Lung microvascular endothelial cell (primary cell): ENCODE measurements around the gene PIK3C2G. TPM values are rescaled to one million over a fixed set of nuclear protein-coding genes. Genes with fewer than 3 reads are reported as not detected.
"Not testable (repeated sequence)": the region's sequence is repeated elsewhere in the genome, so short reads cannot be mapped to it uniquely, and the experiment has no call there.

Experiments
- DNase-seq, 2 donors: peaks; one replicate each; pipeline versions ENCODE4 v3.0.0 to v3.0.0-alpha.2; 2010; ENCODE audit warnings: low read depth in 2 of 2
- total RNA-seq: library from RNA; depleted of rRNA; stranded (reverse); fragments of >200 nt; gene quantifications from 2 replicates; pipeline ENCODE4 v1.2.1, GENCODE V29; 2014

Gene PIK3C2G
- 0.22 and 2.0 TPM in 2 replicates for total RNA-seq

GRCh38 chr12:18261273-18261672 lies at the start of gene PIK3C2G:
PIK3C2G (plus strand) TSS chr12:18261518; CDS start chr12:18282082, 20,564 bp downstream.
- DNase-seq, result peak in 1 of 2 donors; percentile 80

- DNase-seq, result no peak
Measured at GRCh38 chr12:18217966-18218365, 43.4 kb upstream of the PIK3C2G start.

- DNase-seq, result no peak
Measured at GRCh38 chr12:18221726-18222125, 39.6 kb upstream of the PIK3C2G start.

- no peak for DNase-seq
Measured at GRCh38 chr12:18222699-18223098, 38.6 kb upstream of the PIK3C2G start.

DNA sequence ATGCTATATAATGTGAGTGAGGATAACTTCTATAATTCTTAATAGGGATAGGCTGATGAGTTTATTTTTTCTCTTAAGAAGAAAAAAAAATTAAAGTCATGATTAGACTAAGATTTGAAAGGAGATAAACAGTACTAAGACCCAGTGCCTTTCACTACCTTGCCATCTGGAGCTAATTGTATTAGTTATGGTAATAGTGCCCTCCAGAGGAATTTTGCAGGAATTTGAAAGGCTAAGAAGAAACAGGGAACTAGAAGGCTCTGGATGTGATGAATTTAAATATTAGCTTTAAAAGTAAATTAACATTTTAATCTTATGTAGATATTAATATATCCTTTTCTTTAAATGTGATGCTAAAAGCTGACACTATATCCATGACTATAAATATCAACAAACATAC lies 36.6 kb upstream of the PIK3C2G start:
- peak in 1 of 2 donors; percentile 61 for DNase-seq

GRCh38 chr12:18239526-18239925 lies 21.8 kb upstream of the PIK3C2G start:
- no peak for DNase-seq

- DNase-seq, result no peak
Measured at GRCh38 chr12:18242380-18243089, 18.8 kb upstream of the PIK3C2G start.

DNA sequence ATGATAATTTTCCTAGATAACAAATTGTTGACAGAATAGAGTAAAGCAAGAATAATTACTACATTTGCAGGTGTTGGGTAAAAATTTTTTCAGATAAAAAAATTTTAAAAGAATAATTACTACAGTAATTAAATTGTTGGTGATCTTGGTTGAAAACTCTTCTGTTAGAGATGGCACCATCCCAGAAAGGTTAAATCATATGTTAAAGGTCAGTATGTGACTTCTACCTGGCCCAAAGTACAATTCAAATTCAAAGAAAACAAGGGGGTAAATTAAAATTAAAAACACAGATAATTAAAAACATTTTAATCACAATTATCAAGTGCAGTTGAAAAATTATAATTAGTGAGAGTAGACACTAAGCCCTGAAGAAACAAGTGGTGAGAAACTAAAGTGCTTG lies 18.1 kb upstream of the PIK3C2G start:
- no peak for DNase-seq

- DNase-seq, result no peak
Measured at GRCh38 chr12:18246066-18246465, 15.3 kb upstream of the PIK3C2G start.

DNA sequence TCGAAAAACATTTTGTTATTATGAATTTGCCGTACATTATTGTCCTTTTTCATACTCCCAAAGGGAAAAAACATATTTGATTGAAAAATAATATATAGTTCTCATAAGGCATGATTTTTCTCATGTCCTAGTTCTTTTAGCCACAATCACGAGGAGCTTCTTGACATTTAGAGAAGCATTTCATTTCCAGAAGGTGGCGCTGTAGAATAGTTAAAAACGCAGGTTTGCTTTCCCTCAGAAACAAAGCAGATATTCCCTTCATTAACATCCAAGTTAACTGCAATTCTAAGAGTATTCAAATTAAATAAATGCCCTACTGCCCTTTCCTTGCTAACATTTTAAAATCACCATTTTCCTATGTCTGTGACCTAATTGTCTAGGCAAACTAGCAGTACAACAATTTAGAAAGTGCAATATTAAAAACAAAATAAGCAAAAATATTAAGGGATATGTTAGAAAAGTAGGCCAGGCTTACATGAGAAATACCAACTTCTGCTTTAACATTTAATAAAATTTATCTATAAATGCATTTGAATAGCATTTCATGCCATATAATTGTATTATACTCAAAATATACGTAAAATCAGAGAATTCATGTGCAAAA lies 10.9 kb upstream of the PIK3C2G start:
- peak; percentile 60 to 83 for DNase-seq

GRCh38 chr12:18254081-18254480 lies 7.2 kb upstream of the PIK3C2G start:
- DNase-seq, result no peak

- DNase-seq, result not testable (repeated sequence)
Measured at GRCh38 chr12:18255004-18255403, 6.3 kb upstream of the PIK3C2G start.

GRCh38 chr12:18257251-18257650 lies 4.1 kb upstream of the PIK3C2G start:
- DNase-seq, result no peak

DNA sequence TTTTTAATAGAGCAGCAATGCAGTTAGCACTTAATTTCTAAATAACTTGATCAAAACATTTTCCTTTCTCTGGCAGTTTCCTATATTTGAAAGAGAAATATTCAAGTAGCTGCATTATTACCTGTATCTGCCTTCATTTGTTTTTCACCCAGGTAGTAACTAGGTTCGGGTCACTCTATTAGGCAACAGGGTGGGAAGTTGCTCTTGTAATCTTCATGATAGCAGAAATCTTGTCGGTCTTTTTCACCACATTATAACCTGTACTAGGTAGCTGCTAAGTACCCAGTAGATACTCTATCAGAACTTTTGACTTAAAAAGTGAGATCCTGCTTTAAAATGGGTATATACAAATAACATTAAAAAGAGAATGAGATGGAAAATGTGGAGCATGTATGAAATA lies 2.4 kb upstream of the PIK3C2G start:
- no peak for DNase-seq

DNA sequence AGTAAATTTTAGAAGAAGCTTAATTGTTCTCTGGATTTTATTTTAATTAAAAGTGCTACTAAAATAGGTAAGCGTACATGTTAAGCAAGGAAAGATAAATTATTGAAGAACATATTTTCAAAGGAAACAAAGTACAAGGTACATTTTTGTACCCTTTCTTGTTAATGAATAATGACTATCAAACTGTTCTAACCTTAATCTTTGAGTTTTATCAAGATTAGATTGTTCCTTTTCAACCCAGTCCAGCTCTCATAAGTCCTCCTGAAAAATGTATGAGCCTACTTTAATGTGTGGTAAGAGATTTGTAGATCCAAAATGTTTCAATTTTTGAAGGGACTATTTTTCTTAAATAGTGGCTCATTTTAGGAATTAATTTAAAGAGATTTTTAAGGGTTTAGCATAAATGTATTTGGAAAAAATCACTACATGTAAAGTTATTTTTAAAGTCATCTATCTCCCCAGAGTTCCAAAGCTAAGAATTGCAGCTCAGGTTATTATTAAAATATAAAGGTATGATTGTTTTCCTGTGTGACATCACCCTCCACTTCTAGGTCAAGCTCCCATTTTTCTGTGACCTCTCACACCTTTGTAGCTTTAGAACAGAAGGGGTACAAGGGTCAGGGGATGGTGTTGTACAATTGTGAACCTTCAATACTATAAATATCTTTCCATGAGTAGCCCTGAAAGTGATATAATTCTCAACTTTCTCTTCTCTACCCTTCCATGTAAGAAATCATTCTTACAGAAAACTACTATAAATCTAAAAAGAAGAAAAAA lies 1.2 kb upstream of the PIK3C2G start:
- no peak for DNase-seq

GRCh38 chr12:18261906-18262305 lies 588 bp downstream of the PIK3C2G start:
- DNase-seq, result peak in 1 of 2 donors; percentile 63

GRCh38 chr12:18262514-18262913 lies 1.2 kb downstream of the PIK3C2G start:
- DNase-seq, result peak in 1 of 2 donors; percentile 42

- no peak for DNase-seq
Measured at GRCh38 chr12:18264581-18265075, 3.3 kb downstream of the PIK3C2G start.

DNA sequence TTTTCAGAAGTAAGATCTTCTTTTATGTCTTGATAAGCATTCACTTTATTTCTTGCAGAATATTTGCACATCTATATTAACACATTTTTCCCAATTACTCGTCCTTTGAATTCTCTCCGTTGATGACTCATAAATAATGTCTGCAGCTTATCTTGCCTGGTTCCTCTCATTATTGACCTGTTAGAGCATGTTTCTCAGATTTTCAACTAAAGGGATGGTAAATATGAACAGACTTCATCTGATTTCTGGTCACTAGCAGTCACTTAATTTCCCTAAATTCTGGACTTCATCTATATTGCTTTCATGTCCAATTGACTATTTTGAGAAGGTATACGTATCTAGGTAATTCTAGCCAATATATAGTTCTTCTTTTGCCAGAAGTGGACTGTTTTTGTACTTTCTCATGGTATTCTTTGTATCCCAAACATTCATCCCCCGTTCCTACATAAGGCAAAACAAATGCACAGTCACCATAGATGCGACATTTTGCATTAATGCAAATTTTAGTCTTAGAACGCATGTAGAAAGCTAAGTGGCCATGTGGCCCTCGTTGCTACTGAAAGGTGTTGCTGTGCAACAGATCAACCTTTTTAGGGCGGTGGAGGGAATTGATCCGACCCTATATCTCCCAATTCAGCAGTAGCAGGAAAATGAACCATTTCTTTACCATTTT lies 6.2 kb downstream of the PIK3C2G start:
- DNase-seq, result no peak

DNA sequence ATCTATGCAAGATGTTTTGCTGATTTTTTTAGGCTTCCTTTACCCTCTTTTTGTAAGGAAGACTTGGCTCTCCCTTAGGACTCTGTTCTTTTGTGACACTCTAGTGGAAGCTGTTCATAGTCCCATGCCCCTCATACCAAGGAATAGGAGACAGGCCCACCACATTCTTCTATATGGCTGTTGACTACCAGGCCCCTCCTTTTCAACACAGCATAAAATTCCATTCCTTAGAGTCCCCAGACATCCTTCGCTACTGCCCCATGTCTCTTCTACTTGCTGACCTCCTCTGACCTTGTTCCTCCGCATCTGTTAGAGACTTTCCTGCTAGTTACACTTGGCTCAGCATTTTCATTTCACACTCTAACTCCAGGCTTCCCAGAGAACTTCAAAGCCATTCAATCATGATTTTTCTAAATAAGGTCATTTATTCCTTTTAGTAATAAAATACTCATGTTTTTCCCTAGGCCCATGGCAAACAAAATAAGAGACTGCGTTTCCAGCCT lies 9.7 kb downstream of the PIK3C2G start:
- no peak for DNase-seq

GRCh38 chr12:18275981-18276380 lies 14.7 kb downstream of the PIK3C2G start:
- DNase-seq, result no peak
